Measurements from ENCODE around the gene ELF2.
"Not testable (repeated sequence)": the region's sequence is repeated elsewhere in the genome, so short reads cannot be mapped to it uniquely, and the experiment has no call there.

Gene ELF2

DNA sequence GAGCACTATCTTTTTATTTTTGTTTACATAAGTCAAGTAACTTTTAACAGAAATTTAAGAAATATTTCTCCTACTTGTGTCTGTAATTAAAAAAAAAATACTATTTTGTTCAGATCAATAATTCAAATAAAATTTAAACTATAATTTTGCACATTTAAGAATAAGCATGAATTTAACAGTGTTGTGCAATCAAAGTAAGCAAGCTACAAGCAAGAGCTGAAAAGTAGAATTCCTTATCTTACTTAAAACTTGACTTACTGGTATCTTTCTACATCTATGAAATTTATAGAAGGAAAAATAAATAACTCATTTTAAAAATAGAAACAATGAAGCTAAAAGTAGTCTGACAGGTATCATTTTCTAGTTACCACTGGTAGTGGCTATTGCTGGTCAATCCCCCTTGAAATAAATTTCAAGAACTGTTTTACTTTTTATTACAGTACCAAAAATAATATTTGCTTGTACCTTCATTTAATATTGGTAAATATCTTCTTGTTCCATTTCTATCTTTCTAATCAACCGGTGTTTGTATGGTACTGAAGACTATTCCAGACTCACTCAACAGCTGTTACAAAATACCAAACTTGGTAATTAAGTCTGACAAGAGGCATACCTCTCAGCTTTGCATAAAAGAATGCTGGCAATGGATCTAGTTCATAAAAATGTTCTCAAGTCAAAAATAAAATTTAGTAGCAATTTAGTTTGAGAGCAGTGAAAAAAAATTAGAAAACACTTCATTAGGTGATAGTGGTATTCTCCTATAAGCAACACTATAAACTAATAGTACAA, 99.3 kb downstream of the ELF2 start:
- no peak overlapping the region for H3K27ac ChIP-seq
- ChIA-PET CTCF (interaction anchor here (0.6 to 0.8 kb wide), 2 partner anchors 11 to 1551 kb away, joined by 3 read pairs; no protein-coding TSS in a partner anchor), POLR2A (ENCODE audit: low non-redundant PET) (interaction anchor here (0.6 kb wide), 1 partner anchor 27 kb away, joined by 4 read pairs; no protein-coding TSS in a partner anchor)
- TF ChIP-seq, protein P1, sequence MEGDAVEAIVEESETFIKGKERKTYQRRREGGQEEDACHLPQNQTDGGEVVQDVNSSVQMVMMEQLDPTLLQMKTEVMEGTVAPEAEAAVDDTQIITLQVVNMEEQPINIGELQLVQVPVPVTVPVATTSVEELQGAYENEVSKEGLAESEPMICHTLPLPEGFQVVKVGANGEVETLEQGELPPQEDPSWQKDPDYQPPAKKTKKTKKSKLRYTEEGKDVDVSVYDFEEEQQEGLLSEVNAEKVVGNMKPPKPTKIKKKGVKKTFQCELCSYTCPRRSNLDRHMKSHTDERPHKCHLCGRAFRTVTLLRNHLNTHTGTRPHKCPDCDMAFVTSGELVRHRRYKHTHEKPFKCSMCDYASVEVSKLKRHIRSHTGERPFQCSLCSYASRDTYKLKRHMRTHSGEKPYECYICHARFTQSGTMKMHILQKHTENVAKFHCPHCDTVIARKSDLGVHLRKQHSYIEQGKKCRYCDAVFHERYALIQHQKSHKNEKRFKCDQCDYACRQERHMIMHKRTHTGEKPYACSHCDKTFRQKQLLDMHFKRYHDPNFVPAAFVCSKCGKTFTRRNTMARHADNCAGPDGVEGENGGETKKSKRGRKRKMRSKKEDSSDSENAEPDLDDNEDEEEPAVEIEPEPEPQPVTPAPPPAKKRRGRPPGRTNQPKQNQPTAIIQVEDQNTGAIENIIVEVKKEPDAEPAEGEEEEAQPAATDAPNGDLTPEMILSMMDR (conservative IDR thresholded peaks at IDR 0.05; ENCODE audit: low read depth) = no peak
- no peak for DNase-seq (ENCODE audit: low spot score)

DNA sequence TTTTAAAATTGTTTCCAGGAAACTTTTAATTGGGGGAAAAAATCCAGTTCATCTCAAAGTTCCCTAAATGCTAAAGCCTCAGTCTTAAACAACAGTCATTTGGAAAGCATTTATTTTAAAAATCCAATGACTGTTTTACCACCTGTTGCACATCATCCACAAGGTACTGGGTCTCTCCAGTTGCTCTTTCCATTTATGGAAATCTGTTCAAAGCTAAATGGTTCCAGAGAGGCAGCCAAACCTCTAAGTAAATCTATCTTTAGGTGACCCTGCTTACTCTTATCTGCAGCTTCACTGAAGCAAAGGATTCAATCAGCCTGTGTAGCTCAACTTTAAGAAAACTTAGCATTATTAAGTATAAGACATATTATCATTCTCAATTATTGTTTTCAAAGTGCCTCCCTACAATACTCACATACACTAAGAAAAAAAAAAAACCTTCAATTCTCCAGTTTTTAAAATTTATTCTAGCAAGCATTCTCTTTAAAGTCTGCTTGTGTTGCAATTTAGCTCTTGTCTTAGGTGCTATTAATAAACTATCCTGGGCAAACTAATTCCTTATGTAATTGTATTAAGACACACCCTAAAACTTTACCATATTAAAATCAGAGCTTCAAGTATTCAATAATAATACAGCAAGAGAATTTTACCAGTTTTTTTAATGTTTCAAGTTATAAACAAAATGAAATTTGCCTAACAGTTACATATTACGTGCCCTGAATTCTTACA, 100.8 kb downstream of the ELF2 start:
- CTCF ChIA-PET = interaction anchor here (0.5 to 0.7 kb wide), 2 partner anchors 76 to 930 kb away, joined by 4 to 5 read pairs; no protein-coding TSS in a partner anchor
- TF ChIP-seq, protein P1 (conservative IDR thresholded peaks at IDR 0.05; ENCODE audit: low read depth) = no peak
- POLR2A ChIA-PET (ENCODE audit: low non-redundant PET) = no interaction called here
- H3K27ac ChIP-seq = no peak overlapping the region
- DNase-seq (ENCODE audit: low spot score) = no peak

DNA sequence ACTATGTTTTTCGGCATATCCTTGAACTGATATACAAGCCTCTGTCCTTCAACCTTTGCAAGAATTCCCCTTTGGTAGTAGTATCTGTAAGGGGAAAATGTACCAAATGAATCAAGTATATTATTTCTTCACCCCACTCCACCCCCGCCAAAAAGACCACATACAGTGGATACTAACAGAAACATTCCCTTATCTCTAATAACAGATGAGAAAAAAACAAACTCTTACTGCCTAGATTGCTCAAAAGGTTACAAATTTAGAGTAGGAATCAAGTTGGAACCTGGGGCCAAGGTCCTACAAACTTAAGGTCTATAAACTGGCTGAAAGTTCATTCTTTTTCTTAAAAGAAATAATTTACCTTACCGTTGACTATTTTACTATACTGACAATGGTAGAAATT, 116.4 kb downstream of the ELF2 start:
- DNase-seq (ENCODE audit: low spot score) = no peak
- POLR2A ChIA-PET (ENCODE audit: low non-redundant PET) = no interaction called here
- CTCF ChIA-PET = no interaction called here
- H3K27ac ChIP-seq = no peak overlapping the region
- TF ChIP-seq, protein P1 (conservative IDR thresholded peaks at IDR 0.05; ENCODE audit: low read depth) = no peak

DNA sequence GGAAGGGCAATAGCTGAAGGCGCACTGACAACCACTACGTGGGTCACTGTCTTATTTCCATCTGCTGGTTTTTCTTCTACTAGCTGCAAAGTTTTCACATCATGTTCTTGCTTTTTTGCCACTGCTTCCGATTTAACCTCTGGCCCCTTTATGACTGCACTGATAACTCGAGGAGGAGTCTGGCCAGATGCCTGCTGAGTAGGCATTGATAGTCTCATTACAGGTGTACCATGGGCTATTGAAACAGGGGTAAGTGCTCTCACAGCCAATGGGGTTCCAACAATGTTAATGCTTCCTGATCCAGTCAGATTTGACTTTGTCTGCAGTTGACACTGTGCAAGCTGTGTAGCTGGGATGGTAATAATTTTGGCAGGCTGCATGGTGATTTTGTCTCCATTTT, 118.0 kb downstream of the ELF2 start:
- POLR2A ChIA-PET (ENCODE audit: low non-redundant PET) = not testable (repeated sequence)

DNA sequence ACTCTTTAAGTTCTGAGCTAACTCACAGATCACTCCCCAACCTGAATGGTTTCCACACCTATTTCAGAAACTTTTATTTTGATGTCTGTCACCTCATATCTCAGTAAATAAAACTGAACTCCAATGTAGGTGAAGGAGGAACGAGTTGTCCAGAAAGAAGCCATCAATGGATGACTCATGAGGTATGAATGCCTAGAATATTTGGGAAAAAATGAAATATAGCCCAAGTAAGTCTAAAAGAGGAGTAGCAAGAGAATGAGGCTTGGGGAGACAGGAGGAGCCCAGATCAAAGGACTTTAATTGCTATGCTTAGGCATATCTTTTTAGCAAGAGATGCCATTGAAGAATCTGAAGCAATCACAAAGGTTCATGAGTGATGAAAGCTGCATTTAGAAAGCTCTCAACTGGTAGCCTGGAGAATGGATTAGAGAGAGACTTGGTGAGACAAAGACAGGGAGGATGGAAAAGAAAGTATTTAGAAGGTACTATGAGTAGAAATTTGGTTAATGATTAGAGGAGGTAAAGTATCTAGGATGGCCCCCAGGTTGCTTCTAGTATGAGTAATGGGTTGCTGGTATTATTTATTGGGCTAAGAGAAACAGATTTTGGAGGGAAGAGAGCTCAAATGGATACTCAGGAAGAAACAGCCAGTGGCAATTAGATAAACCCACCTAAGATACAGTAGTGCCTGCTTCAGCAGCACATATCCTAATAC, 122.1 kb downstream of the ELF2 start:
- TF ChIP-seq, protein P1 (conservative IDR thresholded peaks at IDR 0.05; ENCODE audit: low read depth) = no peak
- no peak overlapping the region for H3K27ac ChIP-seq
- POLR2A ChIA-PET (ENCODE audit: low non-redundant PET) = no interaction called here
- CTCF ChIA-PET = interaction anchor here (0.7 kb wide), 1 partner anchor 351 kb away, joined by 4 read pairs; no protein-coding TSS in a partner anchor
- DNase-seq (ENCODE audit: low spot score) = no peak

More for the DNA sequence above, 118.0 kb downstream of the ELF2 start:
- H3K27ac ChIP-seq; DNase-seq (ENCODE audit: low spot score); CTCF ChIA-PET: not testable (repeated sequence)

DNA sequence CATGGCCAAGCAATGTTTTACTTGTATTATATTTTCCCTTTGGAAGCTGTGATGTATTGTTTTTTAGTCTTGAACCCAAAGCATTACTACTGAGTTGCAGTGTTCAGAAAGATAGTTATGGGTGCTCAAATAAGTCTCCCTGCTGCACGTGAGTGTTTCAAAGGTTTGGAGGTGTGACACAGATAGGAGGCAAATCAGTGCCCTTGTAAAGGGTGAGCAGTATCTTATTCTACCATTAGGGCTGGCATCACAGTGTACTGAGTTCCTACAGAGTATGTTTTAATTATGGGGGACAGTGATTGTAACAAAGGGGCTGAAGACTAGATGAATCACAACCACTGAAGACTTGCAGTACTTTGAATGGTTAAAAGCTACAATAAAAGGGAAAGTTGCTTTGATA, 123.1 kb downstream of the ELF2 start:
- TF ChIP-seq, protein P1 (conservative IDR thresholded peaks at IDR 0.05; ENCODE audit: low read depth) = no peak
- no peak for DNase-seq (ENCODE audit: low spot score)
- CTCF ChIA-PET = interaction anchor here (0.6 kb wide), 2 partner anchors 48 to 175 kb away, joined by 4 to 9 read pairs; no protein-coding TSS in a partner anchor
- POLR2A ChIA-PET (ENCODE audit: low non-redundant PET) = no interaction called here
- H3K27ac ChIP-seq = no peak overlapping the region
